CD1c-positive myeloid dendritic cell (primary cell): ENCODE data around the gene PLA2G4D.

Experiments
- DNase-seq: peaks from one replicate; pipeline ENCODE4 v3.0.0-alpha.2; 2016; ENCODE audit errors: extremely low spot score

PLA2G4D gene

DNA sequence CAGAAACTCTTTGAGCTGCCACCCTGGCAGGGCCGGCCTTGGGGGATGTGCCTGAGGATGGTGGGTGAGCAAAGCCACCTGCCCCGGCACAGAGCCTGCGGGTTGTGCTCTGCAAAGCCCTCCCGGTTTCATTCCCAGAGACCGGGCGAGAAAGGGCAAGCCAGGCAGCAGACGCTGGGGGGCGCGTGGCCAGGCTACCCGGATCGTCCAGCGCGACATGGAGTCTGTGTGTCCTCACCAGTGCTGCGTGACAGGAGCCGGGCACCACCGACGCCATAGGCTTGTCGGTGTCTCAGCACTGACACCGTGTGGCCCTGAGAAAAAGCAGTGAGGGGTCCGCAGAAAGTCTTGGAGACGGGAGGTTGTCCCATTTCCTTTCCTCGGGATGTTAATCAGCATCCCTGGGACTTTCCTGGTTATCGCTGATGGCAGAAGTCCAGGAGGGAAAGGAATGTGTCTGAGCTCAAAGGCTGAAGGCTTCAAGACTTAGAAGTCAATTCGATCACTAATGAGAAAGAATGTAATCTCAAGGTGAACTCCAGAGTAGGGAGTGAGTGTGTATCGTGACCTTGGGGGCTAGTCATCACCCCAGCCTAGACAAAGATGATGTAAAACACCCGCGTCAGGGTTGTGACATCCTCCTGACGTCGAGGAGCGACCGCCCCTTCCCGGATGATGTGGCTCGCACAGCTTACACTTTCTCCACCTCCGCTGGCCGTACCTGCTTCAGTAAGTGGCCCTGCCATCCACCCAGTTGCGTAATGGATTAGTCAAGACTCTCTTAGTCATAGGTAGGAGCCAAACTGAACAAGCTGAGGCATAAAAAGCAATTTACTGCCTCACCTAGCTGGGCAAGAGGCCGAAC lies 37.2 kb downstream of the PLA2G4D start:
- peak; percentile 79 for DNase-seq

DNA sequence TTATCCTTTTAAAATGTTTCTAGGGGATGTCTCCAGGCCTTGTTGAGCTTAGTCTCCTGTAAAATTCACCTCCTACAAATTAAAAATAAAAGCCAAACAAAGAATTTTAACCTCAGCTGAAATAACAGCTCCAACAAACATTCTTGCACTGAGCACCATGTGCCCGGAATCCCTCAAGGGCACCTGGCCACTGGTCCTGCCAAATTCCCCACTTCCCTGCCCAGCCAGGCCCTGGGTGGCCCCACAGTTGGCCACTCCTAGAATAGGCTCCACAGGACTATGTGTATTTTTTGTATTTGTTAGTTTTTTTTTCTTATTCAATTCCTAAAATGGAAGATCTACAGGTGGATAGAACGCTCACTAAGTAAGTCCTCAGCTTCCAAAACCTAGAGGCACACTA lies 40.4 kb downstream of the PLA2G4D start:
- no peak for DNase-seq

- DNase-seq = no peak
These were observed 41.4 kb downstream of the PLA2G4D start for GRCh38 chr15:42053010-42053409.

GRCh38 chr15:42050484-42051255 lies 43.7 kb downstream of the PLA2G4D start:
- no peak for DNase-seq

DNA sequence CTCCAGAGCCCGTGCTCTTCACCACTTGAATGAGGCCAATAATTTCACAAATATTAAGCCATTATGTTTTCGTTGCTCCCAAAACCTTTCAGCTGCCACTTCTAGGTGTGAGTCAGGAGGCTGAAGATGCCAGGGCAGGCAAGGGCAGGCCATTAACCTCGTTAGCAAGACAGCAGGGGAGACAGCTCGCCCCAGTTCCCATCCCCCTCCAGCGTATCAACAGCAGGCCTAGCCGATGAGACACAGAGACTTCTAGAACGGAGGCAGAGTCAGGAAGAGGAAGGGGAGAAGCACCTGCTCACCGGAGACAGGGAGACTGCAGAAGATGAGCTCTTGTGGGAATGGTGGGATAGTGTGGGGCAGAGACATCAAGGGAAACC lies 45.6 kb downstream of the PLA2G4D start:
- DNase-seq = no peak

- no peak for DNase-seq
These were observed 46.1 kb downstream of the PLA2G4D start for GRCh38 chr15:42048080-42048820.

GRCh38 chr15:42046597-42046996 lies 47.8 kb downstream of the PLA2G4D start:
- DNase-seq = no peak

DNA sequence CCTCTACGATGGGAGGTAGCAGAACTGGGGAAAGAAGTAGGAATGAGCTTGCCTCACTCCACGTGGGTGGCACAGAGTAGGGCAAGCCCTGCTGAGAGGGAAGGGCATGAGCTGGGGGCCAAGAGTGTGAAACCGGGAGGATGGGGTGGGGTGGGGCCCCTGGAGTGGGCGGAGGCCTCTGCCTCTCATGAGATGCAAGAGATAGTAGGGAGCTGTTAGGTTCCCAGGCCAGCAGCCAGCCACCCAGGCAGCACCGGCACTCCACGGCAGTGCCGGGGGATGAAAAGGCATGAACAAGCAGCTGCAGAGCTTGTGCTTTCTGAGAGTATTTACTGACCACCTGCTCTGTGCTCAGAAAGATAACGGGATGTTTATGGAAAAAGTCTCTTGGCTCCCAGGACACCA lies 49.1 kb downstream of the PLA2G4D start:
- DNase-seq = no peak

GRCh38 chr15:42042602-42043400 lies 51.6 kb downstream of the PLA2G4D start:
- DNase-seq = no peak

- DNase-seq = no peak
These were observed 56.0 kb downstream of the PLA2G4D start for GRCh38 chr15:42038401-42038800.

DNA sequence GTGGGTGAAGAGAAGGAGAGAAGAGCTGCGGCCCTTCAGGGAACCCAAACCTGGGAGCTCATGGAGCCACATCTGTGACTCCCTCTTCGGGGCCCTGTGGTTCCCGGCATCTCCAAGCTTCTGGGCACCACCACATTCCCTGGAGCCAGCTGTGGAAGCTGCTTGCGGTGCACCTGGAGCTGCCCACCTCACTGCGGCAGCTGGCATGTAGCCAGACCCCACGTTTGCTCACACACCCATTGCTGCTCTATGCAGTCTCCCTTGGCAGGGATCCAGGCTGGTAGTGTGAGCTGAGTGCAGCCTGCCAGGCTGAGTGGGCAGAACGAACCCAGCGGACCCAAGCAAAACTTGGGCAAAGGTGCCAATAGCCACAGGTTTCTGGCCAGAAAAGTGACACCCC lies 56.7 kb downstream of the PLA2G4D start:
- DNase-seq = no peak

GRCh38 chr15:42036966-42037365 lies 57.4 kb downstream of the PLA2G4D start:
- no peak for DNase-seq

GRCh38 chr15:42036112-42036905 lies 58.1 kb downstream of the PLA2G4D start:
- no peak for DNase-seq

- no peak for DNase-seq
These were observed 59.0 kb downstream of the PLA2G4D start for GRCh38 chr15:42035435-42035761.

- DNase-seq = no peak
These were observed 59.5 kb downstream of the PLA2G4D start for GRCh38 chr15:42034628-42035434.

- DNase-seq = no peak
These were observed 61.0 kb downstream of the PLA2G4D start for GRCh38 chr15:42033214-42033873.

GRCh38 chr15:42032376-42033213 lies 61.8 kb downstream of the PLA2G4D start:
- DNase-seq = no peak

GRCh38 chr15:42031198-42031915 lies 63.0 kb downstream of the PLA2G4D start:
- DNase-seq = no peak
